Upper lobe of left lung (tissue), 6 donors: ENCODE data around the gene KCNJ10. TPM values are rescaled to one million over a fixed set of nuclear protein-coding genes. Genes with fewer than 3 reads are reported as not detected.

Source experiments
- ATAC-seq, 2 donors: fragments of 200-7000 bp; cut with Tn5 transposase; one replicate each; pipeline ENCODE4 v1.9.1; 2022; ENCODE audit warnings: mild to moderate bottlenecking in 2 of 2, moderate library complexity in 2 of 2; ENCODE audit not compliant: low FRiP score in 2 of 2
- DNase-seq, 2 donors: peaks; one replicate each; pipeline ENCODE4 v3.0.0-alpha.2; 2019 to 2020
- H3K27ac ChIP-seq, 4 donors: fragments of 200-600 bp; sonication (generic); one replicate each; pipeline ENCODE4 v1.5.1; 2016 to 2019
- H3K27me3 ChIP-seq, 4 donors: fragments of 200-600 bp; sonication (generic); one replicate each; pipeline ENCODE4 v1.5.1; 2017 to 2019
- H3K36me3 ChIP-seq, 4 donors: fragments of 200-600 bp; sonication (generic); one replicate each; pipeline ENCODE4 v1.5.1; 2016 to 2019
- H3K4me1 ChIP-seq, 4 donors: fragments of 200-600 bp; sonication (generic); one replicate each; pipeline ENCODE4 v1.5.1; 2018 to 2019
- H3K4me3 ChIP-seq, 4 donors: fragments of 200-600 bp; sonication (generic); one replicate each; pipeline ENCODE4 v1.5.1; 2017 to 2019; ENCODE audit warnings: mild to moderate bottlenecking in 2 of 4, moderate library complexity in 1 of 4
- H3K9me3 ChIP-seq, 4 donors: fragments of 200-600 bp; sonication (generic); one replicate each; pipeline ENCODE4 v1.5.1; 2018 to 2019
- CTCF ChIP-seq, 6 experiments: fragments of 450-650 bp in 4 of 6; fragments of 200-600 bp in 2 of 6; sonication (generic) in 2 of 6; IDR thresholded peaks; one replicate each; pipeline ENCODE4 v1.5.1; 2016 to 2019; ENCODE audit warnings: antibody characterized with exemption in 6 of 6
- EP300 ChIP-seq, 4 donors: sonication (generic); formaldehyde crosslinking; IDR thresholded peaks; one replicate each; pipeline ENCODE4 v1.5.1; 2017; ENCODE audit warnings: antibody characterized with exemption in 4 of 4, control low read depth in 2 of 4
- POLR2A ChIP-seq, 4 donors: fragments of 450-650 bp; IDR thresholded peaks; one replicate each; pipeline ENCODE4 v1.5.1; 2016 to 2017; ENCODE audit warnings: antibody characterized with exemption in 4 of 4, mild to moderate bottlenecking in 2 of 4
- POLR2AphosphoS5 ChIP-seq, 2 donors: sonication (generic); formaldehyde crosslinking; IDR thresholded peaks; one replicate each; pipeline ENCODE4 v1.5.1; 2017; ENCODE audit warnings: antibody characterized with exemption in 2 of 2
- WGBS, 2 donors: methylation state at CpG; one replicate each; pipeline ENCODE4 v1.1.5; 2017 to 2018; 5-methylcytosine and 5-hydroxymethylcytosine counted together
- total RNA-seq, 6 donors: library from RNA; depleted of rRNA in 4 of 6; stranded (reverse); fragments of >200 nt in 4 of 6; gene quantifications; one replicate each; pipeline versions ENCODE4 v1.1.0 to v1.2.1, GENCODE V29; 2016 to 2021
- donor health status: DM: no; HTN: no; CAD: no; lungs with moderate emphysema.
- donor health status: DM: no; HTN: yes; CAD: no; lungs with severe emphysema.

KCNJ10 gene
- total RNA-seq, 6 donors from 2014 or later = 0.11 TPM; not detected in 5

GRCh38 chr1:160109686-160110085 is 39.7 kb upstream of the KCNJ10 start:
- Histone ChIP-seq H3K4me1 (no peaks in the 10 kb centered on the region), H3K27ac (no peak overlapping the region), H3K36me3 (no peaks in the 10 kb centered on the region), H3K27me3 (no peaks in the 10 kb centered on the region), H3K4me3 (no peak overlapping the region), H3K9me3 (no peaks in the 10 kb centered on the region)
- ATAC-seq = no peak
- 63 to 69% methylated on average over 4 of the region's 4 CpGs for WGBS, 2 donors
- no peak for DNase-seq
- no peak for TF ChIP-seq POLR2A (IDR thresholded peaks at IDR 0.05)
- TF ChIP-seq CTCF (IDR thresholded peaks at IDR 0.05) = no peak
- no peak for TF ChIP-seq POLR2AphosphoS5 (IDR thresholded peaks at IDR 0.05)
- TF ChIP-seq EP300 (IDR thresholded peaks at IDR 0.05) = no peak

- H3K27me3 ChIP-seq = no peaks in the 10 kb centered on the region
- H3K4me1 ChIP-seq = no peaks in the 10 kb centered on the region
- peak in 1 of 2 donors; percentile 37 for ATAC-seq
- no peaks in the 10 kb centered on the region for H3K36me3 ChIP-seq
- WGBS, 2 donors = 34 to 36% methylated on average over 6 of the region's 6 CpGs
- TF ChIP-seq CTCF (IDR thresholded peaks at IDR 0.05) (peak in 4 of 6 experiments; percentile 14 to 38 (median 28)), EP300 (IDR thresholded peaks at IDR 0.05) (no peak), POLR2A (IDR thresholded peaks at IDR 0.05) (no peak), POLR2AphosphoS5 (IDR thresholded peaks at IDR 0.05) (no peak)
- no peak overlapping the region for H3K27ac ChIP-seq
- no peak for DNase-seq
- H3K9me3 ChIP-seq = no peaks in the 10 kb centered on the region
- no peak overlapping the region for H3K4me3 ChIP-seq
These were observed 39.1 kb upstream of the KCNJ10 start for GRCh38 chr1:160108888-160109662.

- TF ChIP-seq EP300 (IDR thresholded peaks at IDR 0.05) (no peak), CTCF (IDR thresholded peaks at IDR 0.05) (no peak)
- Histone ChIP-seq H3K27me3 (no peaks in the 10 kb centered on the region), H3K9me3 (no peaks in the 10 kb centered on the region), H3K4me3 (no peak overlapping the region), H3K4me1 (no peaks in the 10 kb centered on the region), H3K27ac (no peak overlapping the region), H3K36me3 (no peaks in the 10 kb centered on the region)
- ATAC-seq (no peak), DNase-seq (no peak)
- WGBS, 2 donors = 86 to 100% methylated on average over 1 of the region's 1 CpG
These were observed 37.6 kb upstream of the KCNJ10 start for GRCh38 chr1:160107512-160107911.

- no peak for TF ChIP-seq POLR2AphosphoS5 (IDR thresholded peaks at IDR 0.05)
- TF ChIP-seq EP300 (IDR thresholded peaks at IDR 0.05) = no peak
- TF ChIP-seq POLR2A (IDR thresholded peaks at IDR 0.05) = no peak
- no peak for TF ChIP-seq CTCF (IDR thresholded peaks at IDR 0.05)
- Histone ChIP-seq H3K4me3 (no peak overlapping the region), H3K9me3 (no peaks in the 10 kb centered on the region), H3K27ac (no peak overlapping the region), H3K4me1 (peaks cover 5 to 9% (median 8%) of the 10 kb centered on the region in 4 donors), H3K36me3 (no peaks in the 10 kb centered on the region), H3K27me3 (no peaks in the 10 kb centered on the region)
- WGBS, 2 donors = 91 to 97% methylated on average over 3 to 5 of the region's 5 CpGs
- ATAC-seq (no peak), DNase-seq (no peak)
These were observed 35.2 kb upstream of the KCNJ10 start for GRCh38 chr1:160105155-160105554.

- ATAC-seq (no peak), DNase-seq (no peak)
- peaks cover 8 to 11% (median 9%) of the 10 kb centered on the region in 4 donors for H3K4me1 ChIP-seq
- H3K4me3 ChIP-seq = no peak overlapping the region
- no peaks in the 10 kb centered on the region for H3K9me3 ChIP-seq
- no peak for TF ChIP-seq CTCF (IDR thresholded peaks at IDR 0.05)
- TF ChIP-seq POLR2AphosphoS5 (IDR thresholded peaks at IDR 0.05) = no peak
- no peak for TF ChIP-seq POLR2A (IDR thresholded peaks at IDR 0.05)
- no peak for TF ChIP-seq EP300 (IDR thresholded peaks at IDR 0.05)
- WGBS, 2 donors = 53 to 71% methylated on average over 3 of the region's 3 CpGs
- H3K36me3 ChIP-seq = no peaks in the 10 kb centered on the region
- H3K27me3 ChIP-seq = no peaks in the 10 kb centered on the region
- no peak overlapping the region for H3K27ac ChIP-seq
These were observed 34.5 kb upstream of the KCNJ10 start for GRCh38 chr1:160104486-160104885.
